Lung microvascular endothelial cell (primary cell): ENCODE measurements around the gene GSK3A. TPM values are rescaled to one million over a fixed set of nuclear protein-coding genes. Genes with fewer than 3 reads are reported as not detected.
"Not testable (repeated sequence)": the region's sequence is repeated elsewhere in the genome, so short reads cannot be mapped to it uniquely, and the experiment has no call there.

Source experiments
- DNase-seq, 2 donors: peaks; one replicate each; pipeline versions ENCODE4 v3.0.0 to v3.0.0-alpha.2; 2010; ENCODE audit warnings: low read depth in 2 of 2
- total RNA-seq: library from RNA; depleted of rRNA; stranded (reverse); fragments of >200 nt; gene quantifications from 2 replicates; pipeline ENCODE4 v1.2.1, GENCODE V29; 2014

Gene GSK3A
- total RNA-seq, 1 donor from 2014 or later, result 11.3 TPM

GRCh38 chr19:42268704-42269477 lies 26.5 kb upstream of the GSK3A start, which contains the start of gene CIC:
TSS of gene CIC (plus strand) at chr19:42269252. CDS start at chr19:42271784, 2,532 bp downstream.
- peak; percentile 100 for DNase-seq

- peak; percentile 100 for DNase-seq
These were observed 25.8 kb upstream of the GSK3A start for GRCh38 chr19:42268142-42268703.

GRCh38 chr19:42267644-42268141 lies 25.3 kb upstream of the GSK3A start:
- no peak for DNase-seq

GRCh38 chr19:42266928-42267603 lies 24.7 kb upstream of the GSK3A start:
- not testable (repeated sequence) for DNase-seq

- not testable (repeated sequence) for DNase-seq
These were observed 23.7 kb upstream of the GSK3A start for GRCh38 chr19:42266105-42266504.

GRCh38 chr19:42261763-42262162 lies 19.4 kb upstream of the GSK3A start:
- DNase-seq, result no peak

- not testable (repeated sequence) for DNase-seq
These were observed 15.4 kb upstream of the GSK3A start for GRCh38 chr19:42257842-42258241.

GRCh38 chr19:42255766-42256745 lies 13.7 kb upstream of the GSK3A start:
- peak; percentile 64 to 76 for DNase-seq

- DNase-seq, result peak; percentile 93 to 96
These were observed 12.7 kb upstream of the GSK3A start, which contains the start of gene ERF for GRCh38 chr19:42254850-42255765. TSS of gene ERF (minus strand) at chr19:42255128. CDS start at chr19:42254999, 129 bp downstream.

- DNase-seq, result peak; percentile 62 to 68
These were observed 11.9 kb upstream of the GSK3A start for GRCh38 chr19:42254089-42254849.

GRCh38 chr19:42253245-42254088 lies 11.1 kb upstream of the GSK3A start:
- DNase-seq, result peak; percentile 35 to 66

- DNase-seq, result peak; percentile 41 to 44
These were observed 10.2 kb upstream of the GSK3A start for GRCh38 chr19:42252365-42253244.

GRCh38 chr19:42251572-42252358 lies 9.4 kb upstream of the GSK3A start:
- no peak for DNase-seq

- peak; percentile 47 to 59 for DNase-seq
These were observed 8.5 kb upstream of the GSK3A start for GRCh38 chr19:42250666-42251531.

- DNase-seq, result no peak
These were observed 7.8 kb upstream of the GSK3A start for GRCh38 chr19:42250183-42250665.
